PC-3 (cell line): ENCODE data around the gene NR2C2. TPM values are rescaled to one million over a fixed set of nuclear protein-coding genes. Genes with fewer than 3 reads are reported as not detected.

Experiments
- ATAC-seq: fragments of 200-7000 bp; cut with Tn5 transposase; 2 replicates; pipeline ENCODE4 v1.9.1; 2020; ENCODE audit warnings: mild to moderate bottlenecking, moderate library complexity
- BruUV-seq: library from RNA; stranded (reverse); fragments of 400-500 nt; replicated peaks from 2 replicates; lab custom pipeline; 2021; lab: Mats Ljungman, UMichigan
- CTCF ChIA-PET: fragments of 300-600 bp; sonication (Branson Sonifier 250); formaldehyde crosslinking; loops from one replicate; lab custom pipeline; 2022; ENCODE audit warnings: antibody characterized with exemption; lab: Charles Lee
- POLR2A ChIA-PET: fragments of 300-600 bp; sonication (Branson Sonifier 250); formaldehyde crosslinking; loops from one replicate; lab custom pipeline; 2022; ENCODE audit warnings: antibody characterized with exemption; ENCODE audit not compliant: unreplicated experiment; lab: Charles Lee
- DNase-seq: peaks from one replicate; pipeline ENCODE4 v3.0.0-alpha.2; 2015
- H2AFZ ChIP-seq: fragments of 300-600 bp; sonication (generic); 2 replicates; pipeline ENCODE4 v1.6.0; 2016; ENCODE audit warnings: antibody characterized with exemption, low read length
- H3F3A ChIP-seq: fragments of 300-600 bp; sonication (generic); one replicate; pipeline ENCODE4 v1.6.0; 2017; ENCODE audit warnings: antibody characterized with exemption, low read length, control low read depth, mild to moderate bottlenecking; ENCODE audit not compliant: unreplicated experiment
- H3K27ac ChIP-seq: fragments of 300-600 bp; sonication (generic); 2 replicates; pipeline ENCODE4 v1.5.1; 2016; ENCODE audit warnings: mild to moderate bottlenecking, low read length
- H3K27me3 ChIP-seq: fragments of 300-600 bp; sonication (generic); 2 replicates; pipeline ENCODE4 v1.6.1; 2016; ENCODE audit warnings: low read length, mixed read lengths
- H3K36me3 ChIP-seq: fragments of 300-600 bp; sonication (generic); 2 replicates; pipeline ENCODE4 v1.6.1; 2016; ENCODE audit warnings: low read depth, mixed run types, low read length, mixed read lengths
- H3K4me1 ChIP-seq: fragments of 300-600 bp; sonication (generic); 2 replicates; pipeline ENCODE4 v1.5.1; 2016; ENCODE audit warnings: low read length; ENCODE audit not compliant: insufficient read depth
- H3K4me2 ChIP-seq: fragments of 300-600 bp; sonication (generic); 2 replicates; pipeline ENCODE4 v1.6.0; 2016; ENCODE audit warnings: low read length
- H3K4me3 ChIP-seq: fragments of 300-600 bp; sonication (generic); 2 replicates; pipeline ENCODE4 v1.5.1; 2016; ENCODE audit warnings: mild to moderate bottlenecking, low read length, mixed read lengths
- H3K79me2 ChIP-seq: fragments of 300-600 bp; sonication (generic); 2 replicates; pipeline ENCODE4 v1.6.1; 2017; ENCODE audit warnings: low read length, mixed read lengths
- H3K9ac ChIP-seq: fragments of 300-600 bp; sonication (generic); 2 replicates; pipeline ENCODE4 v1.6.0; 2016; ENCODE audit warnings: mild to moderate bottlenecking, low read length
- H3K9me2 ChIP-seq: fragments of 300-600 bp; sonication (generic); replicated peaks from 2 replicates; pipeline ENCODE4 v1.6.1; 2016; ENCODE audit warnings: mixed run types, low read length, mixed read lengths
- H3K9me3 ChIP-seq: fragments of 300-600 bp; sonication (generic); 2 replicates; pipeline ENCODE4 v1.6.1; 2016; ENCODE audit warnings: low read length, mixed read lengths
- H4K20me1 ChIP-seq: fragments of 300-600 bp; sonication (generic); 2 replicates; pipeline ENCODE4 v1.6.1; 2016; ENCODE audit warnings: low read length, mixed read lengths
- CTCF ChIP-seq: fragments of 300-600 bp; sonication (generic); conservative IDR thresholded peaks from 2 replicates; pipeline ENCODE4 v1.5.1; 2017; ENCODE audit warnings: antibody characterized with exemption, low read depth, mild to moderate bottlenecking, low read length
- EZH2 ChIP-seq: fragments of 300-600 bp; sonication (generic); IDR thresholded peaks from one replicate; pipeline ENCODE4 v1.6.1; 2017; ENCODE audit warnings: antibody characterized with exemption, mild to moderate bottlenecking, low read length; ENCODE audit not compliant: unreplicated experiment
- EZH2phosphoT487 ChIP-seq: fragments of 300-600 bp; sonication (generic); IDR thresholded peaks from 2 replicates; pipeline ENCODE4 v1.6.1; 2018; ENCODE audit warnings: mild to moderate bottlenecking, antibody characterized with exemption, low read length, borderline replicate concordance
- intact Hi-C: fragments of 100-400 bp; cut with micrococcal nuclease; formaldehyde crosslinking; loops from 2 replicates; pipeline ENCODE4 v1.9.0; 2023
- total RNA-seq: library from RNA; depleted of rRNA; stranded (reverse); fragments of >200 nt; gene quantifications from 2 replicates; pipeline ENCODE4 v1.2.3, GENCODE V29; 2014

The NR2C2 gene
- total RNA-seq, 1 experiment from 2014 or later = 21.9 TPM

- Histone ChIP-seq H3K9me2 (no peaks in the 10 kb centered on the region), H3K27ac (no peak overlapping the region), H3K36me3 (peaks cover 41% of the 10 kb centered on the region), H3K9me3 (no peaks in the 10 kb centered on the region), H3K9ac (no peak overlapping the region), H3K27me3 (no peaks in the 10 kb centered on the region), H2AFZ (no peak overlapping the region), H3F3A (no peaks in the 10 kb centered on the region), H3K79me2 (no peaks in the 10 kb centered on the region), H3K4me3 (no peak overlapping the region), H4K20me1 (no peaks in the 10 kb centered on the region), H3K4me2 (no peak overlapping the region), H3K4me1 (no peaks in the 10 kb centered on the region)
- no peak for ATAC-seq
- BruUV-seq = no TSS peak
- POLR2A ChIA-PET = no interaction called here
- DNase-seq = no peak
- CTCF ChIA-PET = no interaction called here
- TF ChIP-seq EZH2phosphoT487 (no peak), CTCF (no peak), EZH2 (no peak)
- intact Hi-C loops = no loop called here
Measured at GRCh38 chr3:15032650-15033049, 85.3 kb downstream of the NR2C2 start.

DNA sequence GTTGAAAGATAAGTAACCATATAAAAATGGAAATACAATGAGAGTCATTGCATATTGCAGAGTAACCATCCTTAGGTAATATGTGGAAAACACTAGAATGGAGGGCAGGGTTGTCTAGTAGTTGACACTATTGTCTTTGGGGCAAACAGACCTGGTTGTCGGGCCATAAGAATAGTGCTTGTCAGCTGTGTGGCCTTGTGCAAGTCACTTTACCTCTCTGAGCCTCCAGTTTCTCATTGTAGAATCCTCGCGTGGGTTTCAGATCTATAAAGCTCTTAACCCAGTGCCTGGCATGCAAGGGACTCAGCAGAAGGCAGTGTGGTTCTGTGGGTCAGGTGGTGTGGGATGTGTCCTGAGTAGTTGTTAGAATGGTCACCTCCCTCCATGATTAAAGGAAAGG lies 85.7 kb downstream of the NR2C2 start:
- Histone ChIP-seq H3F3A (no peaks in the 10 kb centered on the region), H3K4me1 (no peaks in the 10 kb centered on the region), H3K27ac (no peak overlapping the region), H3K79me2 (no peaks in the 10 kb centered on the region), H3K4me2 (no peak overlapping the region), H3K9me3 (no peaks in the 10 kb centered on the region), H3K36me3 (peaks cover 45% of the 10 kb centered on the region), H3K27me3 (no peaks in the 10 kb centered on the region), H2AFZ (no peak overlapping the region), H3K9ac (no peak overlapping the region), H4K20me1 (no peaks in the 10 kb centered on the region), H3K9me2 (no peaks in the 10 kb centered on the region), H3K4me3 (no peak overlapping the region)
- CTCF ChIA-PET = interaction anchor here (0.6 kb wide), 1 partner anchor 252 kb away, joined by 15 read pairs; no protein-coding TSS in a partner anchor
- BruUV-seq = no TSS peak
- ATAC-seq (no peak), DNase-seq (no peak)
- intact Hi-C loops = no loop called here
- POLR2A ChIA-PET = no interaction called here
- TF ChIP-seq EZH2phosphoT487 (no peak), EZH2 (no peak), CTCF (no peak)

DNA sequence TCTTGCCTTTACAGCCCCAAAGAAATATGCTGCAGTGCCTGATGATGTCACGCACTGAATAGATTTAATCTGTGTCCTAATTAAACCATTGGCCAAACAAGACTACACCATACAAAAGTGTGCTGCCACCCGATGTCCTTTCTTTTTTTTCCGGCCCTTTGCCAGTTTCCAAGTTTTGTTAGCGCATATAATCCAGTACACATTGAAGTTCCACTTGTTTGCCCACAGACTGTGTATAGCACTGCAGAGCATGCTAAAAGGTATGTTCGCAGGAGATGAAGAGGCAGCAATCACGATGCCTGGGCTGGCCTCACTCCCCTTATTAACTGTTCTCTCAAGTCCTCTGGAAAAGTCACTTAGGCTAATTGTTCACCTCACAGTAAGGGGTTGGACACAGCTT lies 90.9 kb downstream of the NR2C2 start:
- Histone ChIP-seq H3K79me2 (no peaks in the 10 kb centered on the region), H4K20me1 (peaks cover 8% of the 10 kb centered on the region), H2AFZ (no peak overlapping the region), H3K9me3 (no peaks in the 10 kb centered on the region), H3K27ac (no peak overlapping the region), H3K36me3 (peaks cover 57% of the 10 kb centered on the region), H3K9me2 (no peaks in the 10 kb centered on the region), H3K4me3 (no peak overlapping the region), H3F3A (no peaks in the 10 kb centered on the region), H3K27me3 (no peaks in the 10 kb centered on the region), H3K9ac (no peak overlapping the region), H3K4me1 (no peaks in the 10 kb centered on the region), H3K4me2 (no peak overlapping the region)
- DNase-seq = no peak
- TF ChIP-seq EZH2phosphoT487 (no peak), CTCF (no peak), EZH2 (no peak)
- ChIA-PET CTCF (no interaction called here), POLR2A (no interaction called here)
- ATAC-seq = no peak
- no TSS peak for BruUV-seq
- intact Hi-C loops = no loop called here
